Spleen (tissue), 11 donors: ENCODE results near the gene ZNF91. TPM values are rescaled to one million over a fixed set of nuclear protein-coding genes. Genes with fewer than 3 reads are reported as not detected.

Experiments used
- DNase-seq: peaks from one replicate; pipeline ENCODE4 v3.0.0-alpha.2; 2020
- H3K27ac ChIP-seq, 8 donors: fragments of 200-600 bp; sonication (generic) in 7 of 8; 1 replicate in 4 of 8; 2 replicates in 4 of 8; pipeline versions ENCODE4 v1.5.0 to v1.8.0; 2016 to 2021; ENCODE audit warnings: inconsistent platforms in 4 of 8, mild to moderate bottlenecking in 4 of 8, moderate library complexity in 1 of 8
- H3K27me3 ChIP-seq, 7 donors: fragments of 200-600 bp; sonication (generic) in 6 of 7; replicated peaks in 1 of 7; 1 replicate in 4 of 7; 2 replicates in 3 of 7; pipeline versions ENCODE4 v1.5.0 to v1.8.0; 2016 to 2021; ENCODE audit warnings: inconsistent platforms in 3 of 7, mild to moderate bottlenecking in 1 of 7
- H3K36me3 ChIP-seq, 6 donors: fragments of 200-600 bp; sonication (generic) in 5 of 6; 1 replicate in 4 of 6; 2 replicates in 2 of 6; pipeline versions ENCODE4 v1.5.0 to v1.8.0; 2016 to 2021; ENCODE audit warnings: inconsistent platforms in 2 of 6
- H3K4me1 ChIP-seq, 6 donors: fragments of 200-600 bp; sonication (generic) in 5 of 6; 1 replicate in 3 of 6; 2 replicates in 3 of 6; pipeline versions ENCODE4 v1.5.0 to v1.8.0; 2016 to 2021; ENCODE audit warnings: inconsistent platforms in 3 of 6
- H3K4me3 ChIP-seq, 8 donors: fragments of 200-600 bp; sonication (generic) in 7 of 8; 1 replicate in 4 of 8; 2 replicates in 4 of 8; pipeline versions ENCODE4 v1.5.0 to v1.8.0; 2016 to 2021; ENCODE audit warnings: inconsistent platforms in 4 of 8, mild to moderate bottlenecking in 4 of 8, moderate library complexity in 2 of 8
- H3K9me3 ChIP-seq, 8 donors: fragments of 200-600 bp; sonication (generic) in 7 of 8; 1 replicate in 4 of 8; 2 replicates in 4 of 8; pipeline versions ENCODE4 v1.5.0 to v1.8.0; 2016 to 2021; ENCODE audit warnings: inconsistent platforms in 4 of 8
- POLR2A ChIP-seq, 3 donors: fragments of 450-650 bp; IDR thresholded peaks; one replicate each; pipeline ENCODE4 v1.5.1; 2017; ENCODE audit warnings: antibody characterized with exemption in 3 of 3, mild to moderate bottlenecking in 1 of 3
- POLR2AphosphoS5 ChIP-seq, 3 donors: sonication (generic); formaldehyde crosslinking; IDR thresholded peaks; one replicate each; pipeline ENCODE4 v1.5.1; 2017; ENCODE audit warnings: antibody characterized with exemption in 3 of 3
- WGBS, 5 donors: extraction: QIAGEN DNeasy Blood & Tissue Kit in 3 of 5; methylation state at CpG; one replicate each; pipeline versions ENCODE4 v1.1.5 to v1.1.7; 2013 to 2018; 5-methylcytosine and 5-hydroxymethylcytosine counted together
- intact Hi-C: fragments of 100-400 bp; cut with DNase I; formaldehyde crosslinking; loops from one replicate; pipeline ENCODE4 v1.15.0; 2023; ENCODE audit warnings: low total_unique reads
- polyA plus RNA-seq, 3 donors: library from polyadenylated mRNA; stranded (reverse); fragments of 200-250 nt; gene quantifications; one replicate each; pipeline ENCODE4 v1.2.1, GENCODE V29; 2013
- total RNA-seq, 7 donors: library from RNA; depleted of rRNA in 3 of 7; stranded (reverse); fragments of >200 nt in 3 of 7; fragmentation: NEBNext Ultra II Directional in 4 of 7; extraction: Animal tissue kit (Norgen Biotek cat#: 25700) in 4 of 7; gene quantifications; one replicate each; pipeline versions ENCODE4 v1.1.0 to v1.2.1, GENCODE V29; 2016 to 2021
- TF ChIP-seq, protein P1 (sequence below), 11 experiments: fragments of 200-600 bp in 7 of 11; fragments of 450-650 bp in 4 of 11; sonication (generic) in 4 of 11; IDR thresholded peaks in 8 of 11; conservative IDR thresholded peaks in 3 of 11; 1 replicate in 7 of 11; 2 replicates in 4 of 11; pipeline versions ENCODE4 v1.4.0 to v1.8.0; 2016 to 2021; ENCODE audit warnings: antibody characterized with exemption in 11 of 11, inconsistent platforms in 4 of 11, mild to moderate bottlenecking in 1 of 11
- donor health status: healthy with polysubstance abuse.
- donor health status: DM: no; HTN: no; CAD: no; lungs with moderate emphysema.
- donor health status: DM: no; HTN: no; CAD: no.
- donor health status: Bipolar disorder and iron deficiency.
- donor health status: healthy.
- donor health status: DM: no; HTN: no; CAD: no.
- donor health status: DM: yes; HTN: yes; CAD: no.

Gene ZNF91
- total and polyA plus RNA-seq, 10 donors: 8.4 to 99.4 (median 58.6) TPM

DNA sequence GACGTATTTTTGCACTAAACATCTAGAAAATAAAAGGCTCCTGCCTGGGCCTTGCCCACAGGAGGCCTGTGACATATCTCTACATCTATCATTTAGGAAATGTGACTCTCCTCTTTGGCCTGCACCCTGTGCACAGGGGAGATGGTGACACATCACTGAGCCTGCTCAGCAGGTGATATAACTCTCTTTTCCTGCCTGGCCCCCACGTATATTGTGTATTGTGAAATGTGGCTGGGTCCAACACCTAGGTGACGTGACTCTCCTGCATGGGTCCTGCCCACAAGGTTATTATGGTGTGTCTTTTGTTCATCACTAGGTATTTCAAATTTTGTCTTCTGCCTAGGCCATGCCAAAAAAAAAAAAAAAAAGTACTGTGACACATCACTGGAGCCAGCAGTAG is 83.7 kb downstream of the ZNF91 start:
- intact Hi-C loops: no loop called here
- no peak overlapping the region for H3K4me3 ChIP-seq
- no peak for DNase-seq
- no peaks in the 10 kb centered on the region for H3K27me3 ChIP-seq
- H3K27ac ChIP-seq: no peak overlapping the region
- no peaks in the 10 kb centered on the region for H3K4me1 ChIP-seq
- TF ChIP-seq POLR2AphosphoS5 (IDR thresholded peaks at IDR 0.05) (no peak), POLR2A (IDR thresholded peaks at IDR 0.05) (no peak)
- TF ChIP-seq, protein P1, sequence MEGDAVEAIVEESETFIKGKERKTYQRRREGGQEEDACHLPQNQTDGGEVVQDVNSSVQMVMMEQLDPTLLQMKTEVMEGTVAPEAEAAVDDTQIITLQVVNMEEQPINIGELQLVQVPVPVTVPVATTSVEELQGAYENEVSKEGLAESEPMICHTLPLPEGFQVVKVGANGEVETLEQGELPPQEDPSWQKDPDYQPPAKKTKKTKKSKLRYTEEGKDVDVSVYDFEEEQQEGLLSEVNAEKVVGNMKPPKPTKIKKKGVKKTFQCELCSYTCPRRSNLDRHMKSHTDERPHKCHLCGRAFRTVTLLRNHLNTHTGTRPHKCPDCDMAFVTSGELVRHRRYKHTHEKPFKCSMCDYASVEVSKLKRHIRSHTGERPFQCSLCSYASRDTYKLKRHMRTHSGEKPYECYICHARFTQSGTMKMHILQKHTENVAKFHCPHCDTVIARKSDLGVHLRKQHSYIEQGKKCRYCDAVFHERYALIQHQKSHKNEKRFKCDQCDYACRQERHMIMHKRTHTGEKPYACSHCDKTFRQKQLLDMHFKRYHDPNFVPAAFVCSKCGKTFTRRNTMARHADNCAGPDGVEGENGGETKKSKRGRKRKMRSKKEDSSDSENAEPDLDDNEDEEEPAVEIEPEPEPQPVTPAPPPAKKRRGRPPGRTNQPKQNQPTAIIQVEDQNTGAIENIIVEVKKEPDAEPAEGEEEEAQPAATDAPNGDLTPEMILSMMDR (IDR thresholded peaks at IDR 0.05 in 8 of 11, conservative IDR thresholded peaks at IDR 0.05 in 3 of 11): no peak
- WGBS, 5 donors: 70 to 86% (median 78%) methylated on average over 3 of the region's 3 CpGs
- H3K9me3 ChIP-seq: peaks cover 0 to 46% (median 3%) of the 10 kb centered on the region in 8 donors
- H3K36me3 ChIP-seq: no peaks in the 10 kb centered on the region

DNA sequence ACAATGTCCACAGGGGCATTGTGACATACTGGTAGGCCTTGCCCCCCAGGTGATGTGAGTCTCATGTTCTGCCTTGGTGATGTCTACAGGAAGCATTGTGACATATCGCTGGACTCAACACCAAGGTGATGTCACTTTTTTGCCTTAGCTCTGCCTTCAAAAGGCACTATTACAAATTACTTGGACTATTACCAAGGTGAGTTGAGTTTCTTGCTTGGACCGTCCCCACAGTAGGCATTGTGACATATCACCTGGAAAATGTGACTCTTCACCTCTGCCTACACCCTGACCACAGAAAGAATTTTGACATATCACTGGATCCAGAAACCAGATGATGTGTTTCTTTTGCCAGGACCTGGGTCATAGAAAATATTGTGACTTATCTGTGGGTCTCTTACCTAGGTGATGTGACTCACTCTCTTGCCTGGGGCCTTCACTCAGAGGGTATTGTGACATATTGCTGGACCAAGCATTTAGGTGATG is 84.5 kb downstream of the ZNF91 start:
- Histone ChIP-seq H3K9me3 (peaks cover 0 to 39% (median 0%) of the 10 kb centered on the region in 8 donors), H3K4me1 (no peaks in the 10 kb centered on the region), H3K4me3 (no peak overlapping the region), H3K27ac (no peak overlapping the region), H3K36me3 (no peaks in the 10 kb centered on the region), H3K27me3 (no peaks in the 10 kb centered on the region)
- no peak for DNase-seq
- WGBS, 5 donors: 87 to 100% (median 94%) methylated on average over 2 of the region's 2 CpGs
- intact Hi-C loops: no loop called here
- TF ChIP-seq POLR2AphosphoS5 (IDR thresholded peaks at IDR 0.05): no peak
- TF ChIP-seq POLR2A (IDR thresholded peaks at IDR 0.05): no peak
- TF ChIP-seq, protein P1 (IDR thresholded peaks at IDR 0.05 in 8 of 11, conservative IDR thresholded peaks at IDR 0.05 in 3 of 11): no peak

DNA sequence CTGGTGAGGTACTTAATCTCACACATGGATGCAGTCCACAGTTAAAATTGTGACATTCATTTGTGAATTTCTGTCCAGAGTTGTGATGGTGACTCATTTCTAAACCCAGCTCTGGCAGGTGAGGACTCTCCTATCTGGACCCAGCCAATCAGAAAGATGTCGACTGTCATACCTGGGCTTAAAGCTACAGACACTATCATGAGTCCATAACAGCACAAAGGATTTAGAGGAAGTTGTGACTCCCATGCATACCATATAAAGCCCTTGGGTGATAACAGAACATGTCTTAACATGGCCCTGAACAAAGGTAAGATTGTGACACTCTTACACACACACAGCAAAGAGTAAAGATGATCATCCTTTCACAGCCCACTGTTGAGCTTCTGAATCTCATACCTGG is 85.3 kb downstream of the ZNF91 start:
- H3K27me3 ChIP-seq: no peaks in the 10 kb centered on the region
- peaks cover 0 to 32% (median 0%) of the 10 kb centered on the region in 8 donors for H3K9me3 ChIP-seq
- no peak overlapping the region for H3K4me3 ChIP-seq
- H3K27ac ChIP-seq: no peak overlapping the region
- no peaks in the 10 kb centered on the region for H3K36me3 ChIP-seq
- DNase-seq: no peak
- no peaks in the 10 kb centered on the region for H3K4me1 ChIP-seq
- WGBS, 5 donors: 85 to 100% (median 93%) methylated on average over 1 of the region's 1 CpG
- TF ChIP-seq POLR2AphosphoS5 (IDR thresholded peaks at IDR 0.05) (no peak), POLR2A (IDR thresholded peaks at IDR 0.05) (no peak)
- TF ChIP-seq, protein P1 (IDR thresholded peaks at IDR 0.05 in 8 of 11, conservative IDR thresholded peaks at IDR 0.05 in 3 of 11): no peak
- intact Hi-C loops: no loop called here

DNA sequence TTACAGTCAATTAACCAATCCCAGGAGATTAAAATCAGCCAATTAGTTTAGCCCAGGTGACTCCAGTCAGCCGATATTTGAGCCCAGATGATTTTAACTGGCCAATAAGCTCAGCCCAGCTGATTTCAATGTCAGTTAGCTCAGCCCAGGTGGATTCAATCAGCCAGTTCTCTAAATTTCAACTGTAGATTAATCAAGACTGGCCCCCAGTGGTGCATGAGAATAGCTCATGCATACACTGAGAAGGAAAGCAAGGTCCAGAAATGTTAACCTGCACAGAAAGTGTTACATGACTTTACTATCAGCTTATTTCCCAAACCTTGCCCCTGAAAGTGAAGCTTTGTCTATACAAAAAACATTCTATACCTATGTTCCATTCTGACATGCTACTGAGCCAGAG is 89.7 kb downstream of the ZNF91 start:
- H3K27me3 ChIP-seq: peaks cover 0 to 7% (median 0%) of the 10 kb centered on the region in 7 donors
- no peak overlapping the region for H3K4me3 ChIP-seq
- TF ChIP-seq, protein P1 (IDR thresholded peaks at IDR 0.05 in 8 of 11, conservative IDR thresholded peaks at IDR 0.05 in 3 of 11): no peak
- TF ChIP-seq POLR2A (IDR thresholded peaks at IDR 0.05) (no peak), POLR2AphosphoS5 (IDR thresholded peaks at IDR 0.05) (no peak)
- no peak for DNase-seq
- H3K27ac ChIP-seq: no peak overlapping the region
- intact Hi-C loops: no loop called here
- no peaks in the 10 kb centered on the region for H3K4me1 ChIP-seq
- peaks cover 0 to 47% (median 18%) of the 10 kb centered on the region in 8 donors for H3K9me3 ChIP-seq
- H3K36me3 ChIP-seq: no peaks in the 10 kb centered on the region
- WGBS, 5 donors: 64 to 78% (median 71%) methylated on average over 1 of the region's 1 CpG
